ENCODE results near the gene ACOT13. TPM values are rescaled to one million over a fixed set of nuclear protein-coding genes. Genes with fewer than 3 reads are reported as not detected.
"Not testable (repeated sequence)": the region's sequence is repeated elsewhere in the genome, so short reads cannot be mapped to it uniquely, and the experiment has no call there.

Gene ACOT13
- total RNA-seq, 1 experiment from 2014 or later = 7.9 TPM

- no peak for DNase-seq (ENCODE audit: low read depth)
Observed at GRCh38 chr6:24692003-24692402, 25.1 kb downstream of the ACOT13 start.

GRCh38 chr6:24692415-24692814 is 25.5 kb downstream of the ACOT13 start:
- DNase-seq (ENCODE audit: low read depth) = no peak

GRCh38 chr6:24692848-24693592 is 26.1 kb downstream of the ACOT13 start:
- DNase-seq (ENCODE audit: low read depth) = no peak

- no peak for DNase-seq (ENCODE audit: low read depth)
Observed at GRCh38 chr6:24694198-24694597, 27.3 kb downstream of the ACOT13 start.

- peak; percentile 43 for DNase-seq (ENCODE audit: low read depth)
Observed at GRCh38 chr6:24695635-24696034, 28.8 kb downstream of the ACOT13 start.

GRCh38 chr6:24696097-24696496 is 29.2 kb downstream of the ACOT13 start:
- DNase-seq (ENCODE audit: low read depth) = no peak

GRCh38 chr6:24699521-24700359 is 32.9 kb downstream of the ACOT13 start:
- DNase-seq (ENCODE audit: low read depth) = no peak

- DNase-seq (ENCODE audit: low read depth) = no peak
Observed at GRCh38 chr6:24702720-24703282, 35.9 kb downstream of the ACOT13 start.

- no peak for DNase-seq (ENCODE audit: low read depth)
Observed at GRCh38 chr6:24704468-24704867, 37.6 kb downstream of the ACOT13 start.

GRCh38 chr6:24708612-24709011 is 41.7 kb downstream of the ACOT13 start:
- no peak for DNase-seq (ENCODE audit: low read depth)

GRCh38 chr6:24709014-24709711 is 42.3 kb downstream of the ACOT13 start:
- no peak for DNase-seq (ENCODE audit: low read depth)

- DNase-seq (ENCODE audit: low read depth) = no peak
Observed at GRCh38 chr6:24710519-24711303, 43.8 kb downstream of the ACOT13 start.

- DNase-seq (ENCODE audit: low read depth) = not testable (repeated sequence)
Observed at GRCh38 chr6:24716602-24717148, 49.8 kb downstream of the ACOT13 start.

- no peak for DNase-seq (ENCODE audit: low read depth)
Observed at GRCh38 chr6:24718449-24719124, 51.7 kb downstream of the ACOT13 start.

- peak; percentile 74 for DNase-seq (ENCODE audit: low read depth)
Observed at GRCh38 chr6:24719125-24719971, 52.5 kb downstream of the ACOT13 start, which contains the start of gene C6orf62. Gene C6orf62 (minus strand): TSS chr6:24719154. CDS start chr6:24718668, 486 bp downstream.

- peak; percentile 67 for DNase-seq (ENCODE audit: low read depth)
Observed at GRCh38 chr6:24720131-24720603, 53.3 kb downstream of the ACOT13 start.

GRCh38 chr6:24720604-24721460 is 54.0 kb downstream of the ACOT13 start:
- DNase-seq (ENCODE audit: low read depth) = peak; percentile 100

Measured in RPMI7951 (cell line).